GM23338 (cell line): ENCODE results near the gene ZNF692. TPM values are rescaled to one million over a fixed set of nuclear protein-coding genes. Genes with fewer than 3 reads are reported as not detected.

Experiments
- ATAC-seq: fragments of 200-7000 bp; cut with Tn5 transposase; 3 replicates; pipeline ENCODE4 v1.9.1; 2020
- DNase-seq: peaks from one replicate; pipeline ENCODE4 v3.0.0-alpha.2; 2015; ENCODE audit warnings: low spot score
- H2AFZ ChIP-seq: fragments of 200-600 bp; sonication (generic); 2 replicates; pipeline ENCODE4 v1.8.0; 2016; ENCODE audit warnings: antibody characterized with exemption, mild to moderate bottlenecking, moderate library complexity
- H3F3A ChIP-seq: fragments of 200-600 bp; sonication (generic); replicated peaks from 2 replicates; pipeline ENCODE4 v1.8.0; 2017; ENCODE audit warnings: antibody characterized with exemption, mixed run types, low read depth
- H3K27ac ChIP-seq: fragments of 200-600 bp; sonication (generic); 2 replicates; pipeline ENCODE4 v1.6.1; 2016; ENCODE audit warnings: low read depth
- H3K27me3 ChIP-seq: fragments of 200-600 bp; sonication (generic); 2 replicates; pipeline ENCODE4 v1.8.0; 2016; ENCODE audit warnings: mild to moderate bottlenecking, mixed run types, moderate library complexity; ENCODE audit not compliant: insufficient read depth
- H3K36me3 ChIP-seq: fragments of 200-600 bp; sonication (generic); 2 replicates; pipeline ENCODE4 v1.8.0; 2016; ENCODE audit warnings: mild to moderate bottlenecking; ENCODE audit not compliant: insufficient read depth
- H3K4me1 ChIP-seq: fragments of 200-600 bp; sonication (generic); 2 replicates; pipeline ENCODE4 v1.8.0; 2016; ENCODE audit warnings: mild to moderate bottlenecking, moderate library complexity; ENCODE audit not compliant: insufficient read depth
- H3K4me2 ChIP-seq: fragments of 200-600 bp; sonication (generic); 2 replicates; pipeline ENCODE4 v1.7.1; 2017; ENCODE audit warnings: mixed run types
- H3K4me3 ChIP-seq: fragments of 200-600 bp; sonication (generic); 2 replicates; pipeline ENCODE4 v1.6.1; 2016; ENCODE audit warnings: mixed run types
- H3K79me2 ChIP-seq: fragments of 200-600 bp; sonication (generic); replicated peaks from 2 replicates; pipeline ENCODE4 v1.8.0; 2017; ENCODE audit warnings: mild to moderate bottlenecking; ENCODE audit not compliant: insufficient read depth
- H3K9me2 ChIP-seq: fragments of 200-600 bp; sonication (generic); 2 replicates; pipeline ENCODE4 v1.8.0; 2017; ENCODE audit not compliant: insufficient read depth
- H4K20me1 ChIP-seq: fragments of 200-600 bp; sonication (generic); replicated peaks from 2 replicates; pipeline ENCODE4 v1.8.0; 2017; ENCODE audit warnings: mild to moderate bottlenecking; ENCODE audit not compliant: insufficient read depth
- H3K27ac Mint-ChIP-seq: 2 replicates; pipeline ENCODE4 v1.8.0; 2020; ENCODE audit warnings: inconsistent platforms, mild to moderate bottlenecking, moderate library complexity, mixed read lengths
- H3K27me3 Mint-ChIP-seq: 3 replicates; pipeline ENCODE4 v1.8.0; 2022; ENCODE audit warnings: low read depth, mild to moderate bottlenecking, moderate library complexity, mixed read lengths, inconsistent platforms; ENCODE audit not compliant: insufficient read depth, poor library complexity
- H3K36me3 Mint-ChIP-seq: 3 replicates; pipeline ENCODE4 v1.8.0; 2021; ENCODE audit warnings: low read depth, mild to moderate bottlenecking, inconsistent platforms, moderate library complexity, mixed read lengths
- H3K4me1 Mint-ChIP-seq: 3 replicates; pipeline ENCODE4 v1.8.0; 2020; ENCODE audit warnings: mild to moderate bottlenecking, inconsistent platforms, mixed read lengths
- H3K4me3 Mint-ChIP-seq: 3 replicates; pipeline ENCODE4 v1.8.0; 2021; ENCODE audit warnings: moderate library complexity, mild to moderate bottlenecking, inconsistent platforms, mixed read lengths
- H3K9me3 Mint-ChIP-seq: 3 replicates; pipeline ENCODE4 v1.8.0; 2020; ENCODE audit warnings: moderate library complexity, mild to moderate bottlenecking, inconsistent platforms, mixed read lengths
- CREB1 ChIP-seq: fragments of 250-450 bp; sonication (Bioruptor Pico); IDR thresholded peaks from 2 replicates; pipeline ENCODE4 v1.5.0; 2020; ENCODE audit warnings: low read depth, mild to moderate bottlenecking, moderate library complexity
- EZH2 ChIP-seq: fragments of 200-600 bp; sonication (generic); IDR thresholded peaks from one replicate; pipeline ENCODE4 v1.8.0; 2017; ENCODE audit warnings: antibody characterized with exemption, mild to moderate bottlenecking, low read depth; ENCODE audit not compliant: unreplicated experiment
- JUNB ChIP-seq: IDR thresholded peaks from one replicate; pipeline ENCODE4 v1.6.1; 2016; ENCODE audit warnings: antibody characterized with exemption; ENCODE audit not compliant: unreplicated experiment
- POLR2AphosphoS5 ChIP-seq: IDR thresholded peaks from 2 replicates; pipeline ENCODE4 v1.6.1; 2016; ENCODE audit warnings: antibody characterized with exemption, low read depth
- STAT1 ChIP-seq: IDR thresholded peaks from one replicate; pipeline ENCODE4 v1.6.1; 2016; ENCODE audit warnings: antibody characterized with exemption; ENCODE audit not compliant: unreplicated experiment
- polyA plus RNA-seq: library from polyadenylated mRNA; unstranded; fragments of >200 nt; fragmentation: Nextera tagmentation; extraction: Ambion mirVana; gene quantifications from 2 replicates; pipeline ENCODE4 v1.2.1, GENCODE V29; 2016
- total RNA-seq: library from RNA; depleted of rRNA; stranded (reverse); fragments of >200 nt; shearing (Covaris generic); gene quantifications from 2 replicates; pipeline ENCODE4 v1.2.3, GENCODE V29; 2014
- TF ChIP-seq, protein P1 (sequence below): IDR thresholded peaks from 2 replicates; pipeline ENCODE4 v1.6.1; 2016; ENCODE audit warnings: antibody characterized with exemption
- TF ChIP-seq, protein P2 (sequence below): IDR thresholded peaks from one replicate; pipeline ENCODE4 v1.6.1; 2018; ENCODE audit warnings: antibody characterized with exemption; ENCODE audit not compliant: unreplicated experiment

The ZNF692 gene
- total and polyA plus RNA-seq, 2 experiments from 2014 or later, result 41.2 to 57.1 TPM

DNA sequence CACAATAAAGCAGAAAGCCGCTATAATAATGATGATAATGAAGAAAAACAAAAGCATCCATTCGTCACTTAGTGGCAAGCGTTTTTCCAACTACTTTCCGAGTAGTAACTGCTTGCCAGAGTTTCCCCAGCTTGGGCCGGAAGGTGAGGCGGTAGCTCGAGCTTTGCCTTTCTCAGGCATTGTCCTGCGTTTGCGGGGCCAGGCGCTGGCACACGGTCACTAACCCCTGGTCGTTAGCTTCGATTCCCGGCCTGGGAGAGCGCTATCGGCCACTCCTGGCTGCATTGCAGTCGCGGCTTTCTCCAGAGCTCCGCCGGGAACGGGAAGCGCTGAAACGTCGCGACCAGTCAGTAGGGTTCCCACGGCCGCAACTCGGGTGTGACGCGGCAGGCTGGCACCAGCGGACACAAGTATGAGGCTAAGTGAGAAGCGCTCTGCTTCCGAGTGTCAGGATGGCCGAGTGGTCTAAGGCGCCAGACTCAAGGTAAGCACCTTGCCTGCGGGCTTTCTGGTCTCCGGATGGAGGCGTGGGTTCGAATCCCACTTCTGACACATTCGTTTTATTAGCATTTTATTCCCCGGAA, 14.6 kb upstream of the ZNF692 start (continued):
- TF ChIP-seq CREB1 (CRISPR knock-in tag) (peak; percentile 88), POLR2AphosphoS5 (peak; percentile 25; the same call in 1 of the 2 replicates)
- TF ChIP-seq, protein P1, sequence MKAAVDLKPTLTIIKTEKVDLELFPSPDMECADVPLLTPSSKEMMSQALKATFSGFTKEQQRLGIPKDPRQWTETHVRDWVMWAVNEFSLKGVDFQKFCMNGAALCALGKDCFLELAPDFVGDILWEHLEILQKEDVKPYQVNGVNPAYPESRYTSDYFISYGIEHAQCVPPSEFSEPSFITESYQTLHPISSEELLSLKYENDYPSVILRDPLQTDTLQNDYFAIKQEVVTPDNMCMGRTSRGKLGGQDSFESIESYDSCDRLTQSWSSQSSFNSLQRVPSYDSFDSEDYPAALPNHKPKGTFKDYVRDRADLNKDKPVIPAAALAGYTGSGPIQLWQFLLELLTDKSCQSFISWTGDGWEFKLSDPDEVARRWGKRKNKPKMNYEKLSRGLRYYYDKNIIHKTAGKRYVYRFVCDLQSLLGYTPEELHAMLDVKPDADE, result peak; percentile 58; the same call in 1 of the 2 replicates

DNA sequence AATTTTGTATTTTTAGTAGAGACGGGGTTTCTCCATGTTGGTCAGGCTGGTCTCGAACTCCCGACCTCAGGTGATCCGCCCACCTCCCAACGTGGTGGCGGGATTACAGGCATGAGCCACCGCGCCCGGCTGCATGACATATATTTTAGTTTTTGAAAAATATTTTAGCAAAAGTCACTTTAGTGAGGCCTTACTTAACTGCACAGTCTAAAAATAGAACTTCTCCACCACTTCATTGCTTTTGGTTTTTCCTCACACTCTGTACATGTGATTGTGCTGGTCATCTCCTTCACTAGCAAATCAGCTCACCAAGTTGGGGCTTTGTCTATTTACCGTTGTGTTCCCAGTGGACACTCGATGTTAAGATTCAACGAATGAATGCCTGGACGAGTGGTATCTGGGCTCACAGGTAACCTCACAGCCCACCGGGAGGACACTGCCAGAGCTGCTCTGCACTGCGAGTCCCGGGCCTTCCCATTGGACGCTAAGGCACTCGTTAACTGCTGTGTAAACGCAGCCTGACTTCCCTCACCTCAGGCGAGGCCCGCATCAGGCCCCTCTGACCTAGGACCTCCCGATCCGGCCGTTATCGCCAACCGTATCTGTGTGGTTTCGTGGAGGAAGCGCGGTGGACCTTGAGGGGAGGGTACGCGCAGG, 14.0 kb upstream of the ZNF692 start:
- H3K27me3 Mint-ChIP-seq, result peaks cover 17% of the 10 kb centered on the region
- Histone ChIP-seq H3K36me3 (no peaks in the 10 kb centered on the region), H3K4me1 (peaks cover 6% of the 10 kb centered on the region), H3K9me2 (no peaks in the 10 kb centered on the region), H4K20me1 (no peaks in the 10 kb centered on the region), H3K4me3 (peak overlapping the region; percentile 92), H3K27ac (peak overlapping the region; percentile 88), H3K4me2 (peak overlapping the region; percentile 83), H2AFZ (peak overlapping the region; percentile 98), H3F3A (peaks cover 9% of the 10 kb centered on the region), H3K27me3 (no peaks in the 10 kb centered on the region), H3K79me2 (no peaks in the 10 kb centered on the region)
- H3K4me3 Mint-ChIP-seq, result peak overlapping the region; percentile 98
- ATAC-seq (peak; percentile 87), DNase-seq (peak; percentile 89)
- TF ChIP-seq EZH2 (no peak), CREB1 (CRISPR knock-in tag) (peak; percentile 5; the same call in 1 of the 2 replicates), POLR2AphosphoS5 (peak; percentile 43)
- TF ChIP-seq, protein P2, sequence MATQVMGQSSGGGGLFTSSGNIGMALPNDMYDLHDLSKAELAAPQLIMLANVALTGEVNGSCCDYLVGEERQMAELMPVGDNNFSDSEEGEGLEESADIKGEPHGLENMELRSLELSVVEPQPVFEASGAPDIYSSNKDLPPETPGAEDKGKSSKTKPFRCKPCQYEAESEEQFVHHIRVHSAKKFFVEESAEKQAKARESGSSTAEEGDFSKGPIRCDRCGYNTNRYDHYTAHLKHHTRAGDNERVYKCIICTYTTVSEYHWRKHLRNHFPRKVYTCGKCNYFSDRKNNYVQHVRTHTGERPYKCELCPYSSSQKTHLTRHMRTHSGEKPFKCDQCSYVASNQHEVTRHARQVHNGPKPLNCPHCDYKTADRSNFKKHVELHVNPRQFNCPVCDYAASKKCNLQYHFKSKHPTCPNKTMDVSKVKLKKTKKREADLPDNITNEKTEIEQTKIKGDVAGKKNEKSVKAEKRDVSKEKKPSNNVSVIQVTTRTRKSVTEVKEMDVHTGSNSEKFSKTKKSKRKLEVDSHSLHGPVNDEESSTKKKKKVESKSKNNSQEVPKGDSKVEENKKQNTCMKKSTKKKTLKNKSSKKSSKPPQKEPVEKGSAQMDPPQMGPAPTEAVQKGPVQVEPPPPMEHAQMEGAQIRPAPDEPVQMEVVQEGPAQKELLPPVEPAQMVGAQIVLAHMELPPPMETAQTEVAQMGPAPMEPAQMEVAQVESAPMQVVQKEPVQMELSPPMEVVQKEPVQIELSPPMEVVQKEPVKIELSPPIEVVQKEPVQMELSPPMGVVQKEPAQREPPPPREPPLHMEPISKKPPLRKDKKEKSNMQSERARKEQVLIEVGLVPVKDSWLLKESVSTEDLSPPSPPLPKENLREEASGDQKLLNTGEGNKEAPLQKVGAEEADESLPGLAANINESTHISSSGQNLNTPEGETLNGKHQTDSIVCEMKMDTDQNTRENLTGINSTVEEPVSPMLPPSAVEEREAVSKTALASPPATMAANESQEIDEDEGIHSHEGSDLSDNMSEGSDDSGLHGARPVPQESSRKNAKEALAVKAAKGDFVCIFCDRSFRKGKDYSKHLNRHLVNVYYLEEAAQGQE, result no peak
- peaks cover 3% of the 10 kb centered on the region for H3K4me1 Mint-ChIP-seq
- H3K9me3 Mint-ChIP-seq, result peaks cover 13% of the 10 kb centered on the region
- peak overlapping the region; percentile 97 for H3K27ac Mint-ChIP-seq
- peaks cover 4% of the 10 kb centered on the region; the same call in 1 of the 3 replicates for H3K36me3 Mint-ChIP-seq

DNA sequence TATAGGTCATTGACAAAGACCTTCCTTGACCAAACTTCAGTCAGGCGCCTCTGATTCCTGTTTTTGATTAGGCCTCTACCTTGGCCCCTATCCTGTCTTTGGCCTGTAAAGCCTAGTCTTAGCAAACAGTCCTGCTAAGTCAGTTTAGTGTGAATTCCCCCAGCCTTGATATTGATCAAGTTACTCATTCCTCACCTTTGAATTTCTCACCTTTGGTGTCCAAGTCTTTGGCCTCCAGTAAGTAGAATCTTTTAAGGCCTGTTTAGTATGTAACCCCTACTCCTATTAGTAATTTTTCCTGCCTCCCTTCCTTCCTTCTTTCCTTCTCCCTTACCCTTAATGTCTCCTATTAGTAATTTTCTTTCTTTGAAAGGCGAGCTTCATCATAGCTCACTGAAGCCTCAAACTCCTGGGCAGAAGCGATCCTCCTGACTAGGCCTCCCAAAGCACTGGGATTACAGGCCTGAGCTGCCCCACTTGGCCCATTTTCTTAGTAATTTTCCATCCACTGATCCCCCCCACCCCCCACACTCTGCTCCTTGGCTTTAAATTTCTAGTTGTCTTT, 13.0 kb upstream of the ZNF692 start:
- ATAC-seq, result no peak
- H3K27ac Mint-ChIP-seq, result no peak overlapping the region
- Histone ChIP-seq H4K20me1 (no peaks in the 10 kb centered on the region), H3K4me2 (peak overlapping the region; percentile 83), H2AFZ (peak overlapping the region; percentile 98), H3K27me3 (no peaks in the 10 kb centered on the region), H3K79me2 (no peaks in the 10 kb centered on the region), H3K9me2 (no peaks in the 10 kb centered on the region), H3K27ac (0 out of 2 replicates have a peak overlapping the region, but pooled peaks have one; percentile 88), H3K36me3 (no peaks in the 10 kb centered on the region), H3K4me3 (peak overlapping the region; percentile 92), H3K4me1 (peaks cover 6% of the 10 kb centered on the region), H3F3A (peaks cover 9% of the 10 kb centered on the region)
- DNase-seq, result peak; percentile 21
- peak overlapping the region; percentile 98 for H3K4me3 Mint-ChIP-seq
- H3K4me1 Mint-ChIP-seq, result peaks cover 3% of the 10 kb centered on the region
- TF ChIP-seq JUNB (no peak), CREB1 (CRISPR knock-in tag) (no peak), STAT1 (no peak)
- peaks cover 4% of the 10 kb centered on the region; the same call in 1 of the 3 replicates for H3K36me3 Mint-ChIP-seq
- H3K27me3 Mint-ChIP-seq, result peaks cover 17% of the 10 kb centered on the region
- peaks cover 13% of the 10 kb centered on the region for H3K9me3 Mint-ChIP-seq
